IPS DF 4.7 (cell line): ENCODE measurements around the gene SLC7A9.

Experiments
- DNase-seq: peaks from one replicate; pipeline ENCODE4 v3.0.0-alpha.2; 2013; ENCODE audit warnings: low spot score; ENCODE audit errors: extremely low read depth

The SLC7A9 gene

DNA sequence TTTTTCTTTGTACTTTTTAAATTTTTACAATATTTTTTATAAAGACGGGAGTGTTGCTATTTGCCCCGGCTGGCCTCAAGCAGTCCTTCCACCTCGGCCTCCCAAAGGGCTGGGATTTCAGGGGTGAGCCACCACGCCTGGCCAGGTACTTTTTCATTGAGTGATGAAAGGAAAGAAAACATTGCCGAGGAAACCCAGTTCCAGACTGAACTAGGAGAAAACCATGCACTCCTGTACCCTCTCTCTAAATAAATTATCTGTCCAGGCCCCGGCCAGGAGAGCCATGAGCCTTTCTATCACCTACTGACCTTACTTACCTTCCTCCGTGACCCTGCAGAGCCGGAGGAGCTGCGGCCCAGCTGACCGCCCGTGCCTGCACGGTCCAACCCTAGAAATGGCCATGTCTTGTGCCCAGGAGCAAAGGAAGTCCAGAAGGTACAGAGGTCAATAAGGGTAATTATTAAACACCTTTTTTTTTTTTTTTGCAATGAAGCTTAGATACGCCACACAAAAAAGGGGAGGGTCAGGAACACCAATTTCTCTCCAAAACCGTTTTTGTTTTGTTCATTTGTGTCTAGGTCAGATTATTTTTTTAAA lies at the start of gene SLC7A9:
SLC7A9 (minus strand) TSS at position 399 of the 597 bp plus-strand sequence. CDS start 1,233 bp downstream, outside the sequence.
- no peak for DNase-seq

DNA sequence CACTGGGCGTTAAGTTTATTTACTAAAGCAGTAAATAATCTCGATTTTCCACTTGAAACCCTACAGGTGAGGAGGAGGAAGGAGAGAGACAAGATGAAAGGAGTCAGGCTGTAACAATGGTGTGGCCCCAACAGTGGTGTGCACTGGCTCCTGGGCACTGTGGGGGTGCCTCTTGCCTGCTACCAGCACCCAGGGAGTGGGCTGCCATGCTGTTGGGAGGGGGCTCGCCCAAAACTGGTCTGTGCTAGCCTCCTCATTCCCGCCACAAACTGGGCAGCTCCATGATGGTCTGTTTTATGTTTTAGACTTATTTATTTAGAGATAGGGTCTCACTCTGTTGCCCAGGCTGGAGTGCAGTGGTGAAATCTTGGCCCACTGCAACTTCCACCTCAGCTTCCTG lies 49.8 kb upstream of the SLC7A9 start:
- DNase-seq = no peak

DNA sequence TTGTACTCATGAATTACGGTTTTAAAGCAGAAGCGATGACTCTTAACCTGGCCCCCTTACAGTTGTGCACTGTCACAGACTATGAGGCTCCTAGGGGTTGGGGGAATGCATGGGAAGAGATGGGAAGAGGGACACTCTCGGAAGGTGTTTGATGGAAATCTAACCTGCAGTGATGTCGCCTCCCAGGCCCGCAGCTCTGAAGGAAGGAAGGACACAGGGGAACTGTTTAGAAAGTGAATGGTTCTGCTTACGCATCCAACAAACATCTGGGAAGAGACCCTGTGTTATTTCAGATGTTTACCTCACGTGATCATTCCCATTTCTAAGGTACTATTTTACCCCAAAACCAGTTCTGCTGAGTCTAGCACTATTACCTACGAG lies 48.0 kb upstream of the SLC7A9 start:
- DNase-seq = no peak

- no peak for DNase-seq
Observed at GRCh38 chr19:32916969-32917615, 47.5 kb upstream of the SLC7A9 start.

- no peak for DNase-seq
Observed at GRCh38 chr19:32914879-32915660, 45.5 kb upstream of the SLC7A9 start.

DNA sequence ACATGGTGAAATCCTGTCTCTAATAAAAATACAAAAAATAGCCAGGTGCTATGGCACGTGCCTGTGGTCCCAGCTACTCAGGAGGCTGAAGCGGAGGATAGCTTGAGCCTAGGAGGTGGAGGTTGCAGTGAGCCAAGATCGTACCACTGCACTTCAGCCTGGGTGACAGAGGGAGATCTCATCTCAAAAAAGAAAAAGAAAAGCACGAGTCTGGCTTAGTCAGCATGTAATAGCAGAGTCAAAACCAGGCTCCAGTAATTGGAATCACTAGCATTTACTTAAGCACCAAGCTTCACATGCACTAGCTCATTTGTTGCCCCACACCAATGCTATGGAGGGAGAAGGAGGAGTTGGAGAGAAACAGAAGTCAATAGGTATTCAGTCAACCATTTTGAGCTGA lies 41.9 kb upstream of the SLC7A9 start:
- no peak for DNase-seq

DNA sequence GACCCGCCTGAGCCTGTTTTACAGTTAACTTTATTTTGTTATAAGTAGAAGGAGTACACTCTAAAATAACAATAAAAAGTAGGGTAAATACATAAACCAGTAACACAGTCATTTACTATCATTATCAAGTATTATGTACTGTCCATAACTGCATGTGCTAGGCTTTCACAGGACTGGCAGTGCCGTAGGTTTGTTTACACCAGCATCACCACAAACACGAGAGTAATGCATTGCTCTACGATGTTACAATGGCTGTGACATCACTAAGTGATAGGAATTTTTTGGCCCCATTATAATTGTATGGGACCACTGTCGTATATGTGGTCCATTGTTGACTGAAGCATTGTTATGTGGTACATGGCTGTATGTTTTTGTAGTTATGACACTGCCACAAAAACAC lies 41.3 kb upstream of the SLC7A9 start:
- no peak for DNase-seq

DNA sequence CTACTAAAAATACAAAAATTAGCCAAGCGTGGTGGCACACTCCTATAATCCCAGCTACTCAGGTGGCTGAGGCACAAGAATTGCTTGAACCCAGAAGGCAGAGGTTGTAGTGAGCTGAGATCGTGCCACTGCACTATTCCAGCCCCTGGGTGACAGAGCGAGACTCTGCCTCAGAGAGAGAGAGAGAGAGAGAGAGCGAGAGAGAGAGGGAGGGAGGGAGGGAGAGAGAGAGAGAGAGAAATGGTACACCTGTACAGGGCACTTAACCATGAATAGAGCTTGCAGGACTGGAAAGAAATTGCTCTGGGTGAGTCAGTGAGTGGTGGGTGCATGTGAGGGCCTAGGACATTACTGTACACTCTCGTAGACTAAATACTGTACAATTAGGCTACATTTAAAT lies 40.5 kb upstream of the SLC7A9 start:
- DNase-seq = no peak

DNA sequence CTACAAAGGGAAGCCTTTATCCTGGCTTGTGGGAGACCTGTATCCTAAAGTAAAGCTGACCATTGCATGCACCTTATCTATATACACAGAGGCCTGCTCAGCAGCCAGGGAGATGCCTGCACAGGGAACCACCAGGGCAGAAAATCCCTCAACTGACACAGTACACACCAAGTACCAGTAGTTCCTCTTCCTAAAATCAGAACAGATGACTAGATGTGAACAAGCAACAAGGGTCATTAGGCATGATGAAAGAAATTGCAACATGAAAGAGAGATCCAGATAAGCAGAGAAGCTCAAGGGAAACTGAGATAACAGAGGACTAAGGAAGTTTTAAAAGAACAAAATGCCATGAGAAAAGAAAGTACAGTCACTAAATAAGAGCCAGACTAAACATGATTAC lies 39.7 kb upstream of the SLC7A9 start:
- no peak for DNase-seq

DNA sequence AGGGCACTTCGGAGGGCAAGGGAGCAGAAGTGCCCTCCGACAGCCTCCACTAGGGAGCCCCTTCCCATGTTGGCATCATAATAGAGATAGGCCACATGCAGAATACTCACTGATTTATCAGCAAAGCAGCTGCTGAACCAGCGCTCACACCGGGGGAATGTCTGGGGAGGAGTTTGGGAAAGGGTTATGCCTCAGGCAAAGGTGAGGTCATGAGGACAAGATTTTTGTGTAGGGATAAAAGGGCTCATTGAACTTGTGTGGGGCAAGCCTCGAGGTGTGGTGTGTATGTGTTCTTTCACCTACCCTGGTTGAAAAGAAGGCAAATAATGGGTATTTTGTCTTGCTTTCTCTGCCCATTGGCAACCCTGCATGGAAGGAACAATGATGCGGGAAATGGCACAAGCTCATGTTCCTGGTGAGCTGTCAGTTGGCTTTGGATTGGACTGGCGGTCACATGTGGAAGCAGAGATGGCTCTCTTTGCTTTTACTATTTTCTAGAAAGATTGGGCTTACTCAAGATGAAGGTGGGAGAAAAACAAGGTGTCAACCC lies 39.1 kb upstream of the SLC7A9 start:
- no peak for DNase-seq

DNA sequence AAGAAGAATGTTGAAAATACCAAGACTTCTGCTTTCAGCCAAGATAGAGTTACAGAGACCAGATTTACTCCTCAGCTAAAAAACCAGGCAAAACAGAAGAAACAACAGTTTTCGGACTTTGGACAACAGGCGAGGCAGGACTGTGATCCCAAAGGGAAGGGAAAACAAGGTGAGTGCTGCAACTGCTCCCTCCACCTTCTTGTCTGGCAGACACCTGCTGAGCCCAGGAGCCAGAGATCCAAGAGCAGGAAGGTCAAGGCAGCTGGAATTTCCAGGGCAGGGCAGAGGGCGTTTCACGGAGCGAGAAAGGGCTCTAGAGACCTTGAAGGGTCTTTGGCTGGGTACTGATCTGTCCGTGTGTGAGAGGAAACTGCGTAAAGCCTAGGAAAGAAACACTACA lies 32.9 kb upstream of the SLC7A9 start:
- no peak for DNase-seq

DNA sequence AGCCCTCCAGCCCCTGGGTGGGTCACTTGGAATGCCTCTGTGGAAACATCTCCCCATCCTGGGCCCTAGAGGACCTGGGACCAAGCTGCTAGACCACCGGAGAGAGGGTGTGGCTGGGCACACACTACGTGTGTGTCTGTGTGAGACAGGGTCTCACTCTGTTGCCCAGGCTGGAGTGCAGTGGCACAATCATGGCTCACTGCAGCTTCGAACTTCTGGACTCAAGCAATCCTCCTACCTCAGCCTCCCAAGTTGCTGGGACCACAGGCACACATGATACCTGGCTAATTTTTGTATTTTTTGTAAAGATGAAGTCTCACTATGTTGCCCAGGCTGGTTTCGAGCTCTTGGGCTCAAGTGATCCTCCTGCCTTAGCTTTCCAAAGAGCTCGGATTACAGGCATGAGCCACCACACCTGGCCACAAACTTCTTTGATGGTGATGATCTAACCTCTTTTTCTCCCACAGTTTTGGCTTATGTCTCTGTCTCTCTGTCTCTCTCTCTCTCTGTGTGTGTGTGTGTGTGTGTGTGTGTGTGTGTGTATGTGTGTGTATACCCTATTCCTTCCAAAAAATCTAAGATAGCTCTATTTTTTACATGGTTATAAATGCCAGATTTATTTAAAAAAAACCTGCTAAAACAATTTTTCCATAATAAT lies 32.1 kb upstream of the SLC7A9 start:
- DNase-seq = no peak

- no peak for DNase-seq
Observed at GRCh38 chr19:32896516-32897214, 27.1 kb upstream of the SLC7A9 start.

DNA sequence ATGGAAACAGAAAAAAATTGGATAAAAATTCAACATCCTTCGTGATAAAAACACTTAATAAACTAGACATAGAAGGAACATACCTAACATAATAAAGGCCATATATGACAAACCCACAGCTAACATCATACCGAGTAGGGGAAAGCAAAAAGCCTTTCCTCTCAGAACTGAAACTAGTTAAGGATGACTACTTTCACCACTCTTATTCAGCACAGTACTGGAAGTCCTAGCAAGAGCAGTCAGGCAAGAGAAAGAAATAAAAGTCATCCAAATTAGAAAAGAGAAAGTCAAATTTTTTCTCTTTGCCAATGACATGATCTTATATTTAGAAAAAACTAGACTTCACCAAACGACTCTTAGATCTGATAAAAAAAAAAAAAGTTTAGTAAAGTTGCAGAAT lies 25.8 kb upstream of the SLC7A9 start:
- no peak for DNase-seq

DNA sequence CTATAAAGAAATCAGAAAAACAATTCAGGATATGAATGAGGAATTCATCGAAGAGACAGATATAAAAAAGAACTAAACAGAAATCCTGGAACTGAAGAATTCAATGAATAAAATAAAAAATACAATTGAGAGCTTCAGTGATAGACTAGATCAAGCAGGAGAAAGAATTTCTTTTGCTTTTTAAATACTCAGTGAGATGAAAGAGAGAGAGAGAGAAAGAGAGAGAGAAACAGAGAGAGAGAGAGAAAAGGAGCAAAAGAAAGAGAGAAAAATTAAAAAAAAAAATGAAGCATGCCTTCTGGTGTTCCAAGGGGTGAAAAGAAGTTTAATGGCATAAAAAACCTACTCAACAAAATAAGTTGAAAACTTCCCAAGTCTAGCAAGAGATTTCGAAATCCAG lies 22.0 kb upstream of the SLC7A9 start:
- DNase-seq = no peak

DNA sequence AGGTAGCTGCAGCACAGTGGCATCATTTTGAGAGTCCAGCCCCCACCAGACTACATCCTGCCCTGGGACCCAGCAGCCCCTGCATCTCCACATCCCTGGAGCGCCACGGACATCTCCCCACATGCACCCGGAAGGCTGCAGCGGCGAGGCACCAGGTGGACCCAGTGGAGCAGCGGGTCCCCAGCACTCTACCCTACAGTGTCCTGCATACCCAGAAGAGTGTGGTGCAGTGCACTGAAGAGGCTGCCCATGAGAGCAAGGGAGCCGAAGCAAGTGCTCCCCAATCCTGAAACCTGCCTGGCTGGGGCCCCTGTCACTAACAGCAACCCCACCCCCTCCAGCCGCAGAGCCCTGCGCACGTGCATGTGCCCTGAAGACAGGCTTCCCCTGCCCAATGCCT lies 21.3 kb upstream of the SLC7A9 start:
- DNase-seq = no peak

GRCh38 chr19:32890326-32890725 lies 20.8 kb upstream of the SLC7A9 start:
- DNase-seq = no peak

- DNase-seq = no peak
Observed at GRCh38 chr19:32889137-32889934, 19.8 kb upstream of the SLC7A9 start.

- no peak for DNase-seq
Observed at GRCh38 chr19:32887572-32888215, 18.1 kb upstream of the SLC7A9 start.

- DNase-seq = no peak
Observed at GRCh38 chr19:32886241-32886640, 16.7 kb upstream of the SLC7A9 start.
